Trophoblast cell (in vitro differentiated cells and primary cell): ENCODE data around the gene MEGF11.

Source experiments
- DNase-seq, 2 donors: peaks; one replicate each; pipeline ENCODE4 v3.0.0-alpha.2; 2016
- H2AFZ ChIP-seq: 2 replicates; pipeline ENCODE4 v1.6.1; 2013; ENCODE audit warnings: low read length, moderate library complexity, mild to moderate bottlenecking; ENCODE audit not compliant: insufficient read depth, poor library complexity
- H2AK5ac ChIP-seq: 2 replicates; pipeline ENCODE4 v1.6.1; 2013; ENCODE audit warnings: mild to moderate bottlenecking, low read length
- H2BK120ac ChIP-seq: 2 replicates; pipeline ENCODE4 v1.6.1; 2013; ENCODE audit warnings: low read length, mild to moderate bottlenecking, moderate library complexity; ENCODE audit not compliant: insufficient read depth, poor library complexity
- H2BK12ac ChIP-seq: 2 replicates; pipeline ENCODE4 v1.6.1; 2013; ENCODE audit warnings: mild to moderate bottlenecking, low read length, moderate library complexity
- H2BK5ac ChIP-seq: 2 replicates; pipeline ENCODE4 v1.6.1; 2013; ENCODE audit warnings: low read length, low read depth, moderate library complexity, mild to moderate bottlenecking; ENCODE audit not compliant: poor library complexity
- H3K14ac ChIP-seq: 2 replicates; pipeline ENCODE4 v1.6.1; 2013; ENCODE audit warnings: mild to moderate bottlenecking, low read length
- H3K18ac ChIP-seq: 2 replicates; pipeline ENCODE4 v1.6.1; 2013; ENCODE audit warnings: mild to moderate bottlenecking, low read length
- H3K23ac ChIP-seq: 2 replicates; pipeline ENCODE4 v1.6.1; 2013; ENCODE audit warnings: low read length
- H3K27ac ChIP-seq: 2 replicates; pipeline ENCODE4 v1.5.1; 2013; ENCODE audit warnings: low read depth, mild to moderate bottlenecking, inconsistent platforms, low read length, moderate library complexity
- H3K27me3 ChIP-seq: 2 replicates; pipeline ENCODE4 v1.6.1; 2013; ENCODE audit warnings: inconsistent platforms, mild to moderate bottlenecking, low read length, moderate library complexity; ENCODE audit not compliant: insufficient read depth
- H3K36me3 ChIP-seq, 2 experiments: 1 replicate in 1 of 2; 2 replicates in 1 of 2; pipeline ENCODE4 v1.6.1; 2013; ENCODE audit warnings: low read length in 2 of 2, mild to moderate bottlenecking in 2 of 2, moderate library complexity in 1 of 2; ENCODE audit not compliant: insufficient read depth in 2 of 2, control insufficient read depth in 1 of 2
- H3K4ac ChIP-seq: 2 replicates; pipeline ENCODE4 v1.6.1; 2013; ENCODE audit warnings: low read depth, mild to moderate bottlenecking, low read length, moderate library complexity
- H3K4me1 ChIP-seq, 2 experiments: 1 replicate in 1 of 2; 2 replicates in 1 of 2; pipeline ENCODE4 v1.6.1; 2013; ENCODE audit warnings: low read length in 2 of 2, mild to moderate bottlenecking in 2 of 2, moderate library complexity in 1 of 2; ENCODE audit not compliant: insufficient read depth in 2 of 2, control insufficient read depth in 1 of 2
- H3K4me2 ChIP-seq: 2 replicates; pipeline ENCODE4 v1.6.1; 2013; ENCODE audit warnings: inconsistent platforms, mild to moderate bottlenecking, low read length, moderate library complexity
- H3K4me3 ChIP-seq: 2 replicates; pipeline ENCODE4 v1.5.1; 2013; ENCODE audit warnings: mild to moderate bottlenecking, low read depth, low read length, inconsistent platforms
- H3K79me1 ChIP-seq: one replicate; pipeline ENCODE4 v1.6.1; 2013; ENCODE audit warnings: low read length
- H3K79me2 ChIP-seq: 2 replicates; pipeline ENCODE4 v1.6.1; 2013; ENCODE audit warnings: low read length, mild to moderate bottlenecking; ENCODE audit not compliant: control insufficient read depth, insufficient read depth, poor library complexity
- H3K9ac ChIP-seq: 2 replicates; pipeline ENCODE4 v1.6.1; 2013; ENCODE audit warnings: mild to moderate bottlenecking, low read length
- H3K9me3 ChIP-seq: 2 replicates; pipeline ENCODE4 v1.6.1; 2013; ENCODE audit warnings: low read depth, mild to moderate bottlenecking, control low read depth, inconsistent platforms, low read length; ENCODE audit not compliant: insufficient read depth
- H4K12ac ChIP-seq: 2 replicates; pipeline ENCODE4 v1.6.1; 2013; ENCODE audit warnings: low read depth, mild to moderate bottlenecking, low read length, moderate library complexity
- H4K8ac ChIP-seq: 2 replicates; pipeline ENCODE4 v1.6.1; 2013; ENCODE audit warnings: low read depth, mild to moderate bottlenecking, low read length, moderate library complexity
- H4K91ac ChIP-seq: one replicate; pipeline ENCODE4 v1.6.1; 2013; ENCODE audit warnings: low read depth, mild to moderate bottlenecking, low read length, moderate library complexity
- WGBS: extraction: QIAGEN DNeasy Blood & Tissue Kit; methylation state at CpG from one replicate; pipeline ENCODE4 v1.1.7; 2013; ENCODE audit warnings: missing lambda C conversion rate; ENCODE audit not compliant: insufficient read length, insufficient coverage; ENCODE audit errors: extremely low coverage; 5-methylcytosine and 5-hydroxymethylcytosine counted together

MEGF11 gene

GRCh38 chr15:66075947-66076346, 177.6 kb downstream of the MEGF11 start:
- Histone ChIP-seq H3K4me1 (peaks cover 0 to 5% of the 10 kb centered on the region in 2 experiments), H4K8ac (no peak overlapping the region), H2AK5ac (no peak overlapping the region), H3K79me1 (no peaks in the 10 kb centered on the region), H2AFZ (no peak overlapping the region), H3K18ac (no peak overlapping the region), H3K9me3 (no peaks in the 10 kb centered on the region), H3K27me3 (no peaks in the 10 kb centered on the region), H3K4me3 (no peak overlapping the region), H3K36me3 (no peaks in the 10 kb centered on the region), H3K79me2 (no peaks in the 10 kb centered on the region), H3K4me2 (no peak overlapping the region), H3K27ac (no peak overlapping the region), H3K4ac (no peak overlapping the region), H4K12ac (no peak overlapping the region), H3K23ac (no peak overlapping the region), H2BK120ac (no peak overlapping the region), H2BK5ac (no peak overlapping the region), H2BK12ac (no peak overlapping the region), H4K91ac (no peak overlapping the region), H3K9ac (no peak overlapping the region), H3K14ac (no peak overlapping the region)
- no peak for DNase-seq
- no CpG with 5 or more reads among the region's 1 CpG for WGBS

- Histone ChIP-seq H4K12ac (no peak overlapping the region), H3K4me3 (no peak overlapping the region), H3K14ac (no peak overlapping the region), H3K23ac (no peak overlapping the region), H3K18ac (no peak overlapping the region), H3K4ac (no peak overlapping the region), H4K8ac (no peak overlapping the region), H2AK5ac (no peak overlapping the region), H3K36me3 (no peaks in the 10 kb centered on the region), H2AFZ (no peak overlapping the region), H2BK5ac (no peak overlapping the region), H3K4me2 (no peak overlapping the region), H3K4me1 (peaks cover 0 to 2% of the 10 kb centered on the region in 2 experiments), H3K9me3 (no peaks in the 10 kb centered on the region), H3K27ac (no peak overlapping the region), H3K9ac (no peak overlapping the region), H2BK12ac (no peak overlapping the region), H2BK120ac (no peak overlapping the region), H3K27me3 (no peaks in the 10 kb centered on the region), H3K79me1 (no peaks in the 10 kb centered on the region), H3K79me2 (no peaks in the 10 kb centered on the region), H4K91ac (no peak overlapping the region)
- no CpG with 5 or more reads among the region's 11 CpGs for WGBS
- no peak for DNase-seq
Measured at GRCh38 chr15:66072616-66073361, 180.8 kb downstream of the MEGF11 start.

- no peak overlapping the region for H3K4me3 ChIP-seq
- H3K79me2 ChIP-seq = no peaks in the 10 kb centered on the region
- no peak overlapping the region for H2BK5ac ChIP-seq
- no peak overlapping the region for H4K12ac ChIP-seq
- H2BK12ac ChIP-seq = no peak overlapping the region
- no peaks in the 10 kb centered on the region for H3K36me3 ChIP-seq
- H4K91ac ChIP-seq = no peak overlapping the region
- no peak overlapping the region for H3K27ac ChIP-seq
- H3K79me1 ChIP-seq = no peaks in the 10 kb centered on the region
- no CpG with 5 or more reads among the region's 7 CpGs for WGBS
- no peak overlapping the region for H3K4me2 ChIP-seq
- DNase-seq = no peak
- H3K9me3 ChIP-seq = no peaks in the 10 kb centered on the region
- no peak overlapping the region for H3K14ac ChIP-seq
- H3K18ac ChIP-seq = no peak overlapping the region
- H2BK120ac ChIP-seq = no peak overlapping the region
- H3K4ac ChIP-seq = no peak overlapping the region
- H3K4me1 ChIP-seq = peaks cover 0 to 2% of the 10 kb centered on the region in 2 experiments
- no peak overlapping the region for H4K8ac ChIP-seq
- no peaks in the 10 kb centered on the region for H3K27me3 ChIP-seq
- H2AK5ac ChIP-seq = no peak overlapping the region
- no peak overlapping the region for H3K23ac ChIP-seq
- H2AFZ ChIP-seq = no peak overlapping the region
- H3K9ac ChIP-seq = no peak overlapping the region
Measured at GRCh38 chr15:66071921-66072295, 181.6 kb downstream of the MEGF11 start.

GRCh38 chr15:66071160-66071920, 182.2 kb downstream of the MEGF11 start:
- H3K27ac ChIP-seq = no peak overlapping the region
- H3K4me1 ChIP-seq = peaks cover 0 to 2% of the 10 kb centered on the region in 2 experiments
- DNase-seq = no peak
- no peak overlapping the region for H3K14ac ChIP-seq
- H3K18ac ChIP-seq = no peak overlapping the region
- H3K79me1 ChIP-seq = no peaks in the 10 kb centered on the region
- no peak overlapping the region for H2BK12ac ChIP-seq
- H4K8ac ChIP-seq = no peak overlapping the region
- H3K79me2 ChIP-seq = no peaks in the 10 kb centered on the region
- no peaks in the 10 kb centered on the region for H3K27me3 ChIP-seq
- no peaks in the 10 kb centered on the region for H3K36me3 ChIP-seq
- no peak overlapping the region for H2AFZ ChIP-seq
- WGBS = no CpG with 5 or more reads among the region's 14 CpGs
- H2BK5ac ChIP-seq = no peak overlapping the region
- no peak overlapping the region for H4K12ac ChIP-seq
- H3K4me2 ChIP-seq = no peak overlapping the region
- no peak overlapping the region for H2AK5ac ChIP-seq
- H3K9me3 ChIP-seq = no peaks in the 10 kb centered on the region
- no peak overlapping the region for H3K4me3 ChIP-seq
- no peak overlapping the region for H4K91ac ChIP-seq
- H3K23ac ChIP-seq = no peak overlapping the region
- H3K9ac ChIP-seq = no peak overlapping the region
- no peak overlapping the region for H3K4ac ChIP-seq
- no peak overlapping the region for H2BK120ac ChIP-seq
